Measurements from ENCODE around the gene NAAA.
"Not testable (repeated sequence)": the region's sequence is repeated elsewhere in the genome, so short reads cannot be mapped to it uniquely, and the experiment has no call there.

NAAA gene

DNA sequence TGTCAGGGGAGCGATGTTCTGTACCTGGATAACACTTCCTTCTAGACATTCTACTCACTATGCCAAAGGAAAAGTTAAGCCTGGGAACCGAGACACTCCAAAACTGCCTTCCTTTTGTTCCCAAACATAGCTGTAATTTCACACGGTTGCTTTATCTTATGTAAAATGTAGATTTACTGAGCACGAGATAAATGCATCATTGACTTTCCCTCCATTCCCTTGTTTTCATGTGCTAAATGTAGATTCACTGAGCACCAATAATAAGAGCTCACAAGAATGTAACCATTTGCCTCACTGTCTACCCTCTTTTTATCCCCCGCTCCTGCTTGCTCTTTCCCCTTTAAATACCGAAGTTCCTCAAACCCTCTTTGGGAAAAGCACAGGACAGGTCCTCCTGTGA is 27.8 kb downstream of the NAAA start:
- no peak for ATAC-seq
- TF ChIP-seq ZNF70 (CRISPR knock-in tag; IDR thresholded peaks at IDR 0.05) (no peak), ESRRG (CRISPR knock-in tag; IDR thresholded peaks at IDR 0.05) (no peak), ARNTL (CRISPR knock-in tag; IDR thresholded peaks at IDR 0.05; ENCODE audit: borderline replicate concordance, low read depth) (no peak), ZNF8 (CRISPR knock-in tag; IDR thresholded peaks at IDR 0.05) (no peak), SNAI2 (CRISPR knock-in tag; IDR thresholded peaks at IDR 0.05) (no peak), ZNF565 (CRISPR knock-in tag; conservative IDR thresholded peaks at IDR 0.05; ENCODE audit: low read depth) (no peak), TCF4 (CRISPR knock-in tag; IDR thresholded peaks at IDR 0.05; ENCODE audit: borderline replicate concordance) (no peak), CSDC2 (CRISPR knock-in tag; IDR thresholded peaks at IDR 0.05) (no peak), BACH2 (CRISPR knock-in tag; IDR thresholded peaks at IDR 0.05; ENCODE audit: borderline replicate concordance) (no peak), ISL1 (CRISPR knock-in tag; IDR thresholded peaks at IDR 0.05) (no peak), ZFP3 (CRISPR knock-in tag; IDR thresholded peaks at IDR 0.05) (no peak), ZFP30 (CRISPR knock-in tag; IDR thresholded peaks at IDR 0.05) (no peak), PPARA (CRISPR knock-in tag; IDR thresholded peaks at IDR 0.05; ENCODE audit: borderline replicate concordance) (no peak)
- TF ChIP-seq, protein P1, sequence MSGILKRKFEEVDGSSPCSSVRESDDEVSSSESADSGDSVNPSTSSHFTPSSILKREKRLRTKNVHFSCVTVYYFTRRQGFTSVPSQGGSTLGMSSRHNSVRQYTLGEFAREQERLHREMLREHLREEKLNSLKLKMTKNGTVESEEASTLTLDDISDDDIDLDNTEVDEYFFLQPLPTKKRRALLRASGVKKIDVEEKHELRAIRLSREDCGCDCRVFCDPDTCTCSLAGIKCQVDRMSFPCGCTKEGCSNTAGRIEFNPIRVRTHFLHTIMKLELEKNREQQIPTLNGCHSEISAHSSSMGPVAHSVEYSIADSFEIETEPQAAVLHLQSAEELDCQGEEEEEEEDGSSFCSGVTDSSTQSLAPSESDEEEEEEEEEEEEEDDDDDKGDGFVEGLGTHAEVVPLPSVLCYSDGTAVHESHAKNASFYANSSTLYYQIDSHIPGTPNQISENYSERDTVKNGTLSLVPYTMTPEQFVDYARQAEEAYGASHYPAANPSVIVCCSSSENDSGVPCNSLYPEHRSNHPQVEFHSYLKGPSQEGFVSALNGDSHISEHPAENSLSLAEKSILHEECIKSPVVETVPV (CRISPR knock-in tag; IDR thresholded peaks at IDR 0.05): no peak
- TF ChIP-seq, protein P2, sequence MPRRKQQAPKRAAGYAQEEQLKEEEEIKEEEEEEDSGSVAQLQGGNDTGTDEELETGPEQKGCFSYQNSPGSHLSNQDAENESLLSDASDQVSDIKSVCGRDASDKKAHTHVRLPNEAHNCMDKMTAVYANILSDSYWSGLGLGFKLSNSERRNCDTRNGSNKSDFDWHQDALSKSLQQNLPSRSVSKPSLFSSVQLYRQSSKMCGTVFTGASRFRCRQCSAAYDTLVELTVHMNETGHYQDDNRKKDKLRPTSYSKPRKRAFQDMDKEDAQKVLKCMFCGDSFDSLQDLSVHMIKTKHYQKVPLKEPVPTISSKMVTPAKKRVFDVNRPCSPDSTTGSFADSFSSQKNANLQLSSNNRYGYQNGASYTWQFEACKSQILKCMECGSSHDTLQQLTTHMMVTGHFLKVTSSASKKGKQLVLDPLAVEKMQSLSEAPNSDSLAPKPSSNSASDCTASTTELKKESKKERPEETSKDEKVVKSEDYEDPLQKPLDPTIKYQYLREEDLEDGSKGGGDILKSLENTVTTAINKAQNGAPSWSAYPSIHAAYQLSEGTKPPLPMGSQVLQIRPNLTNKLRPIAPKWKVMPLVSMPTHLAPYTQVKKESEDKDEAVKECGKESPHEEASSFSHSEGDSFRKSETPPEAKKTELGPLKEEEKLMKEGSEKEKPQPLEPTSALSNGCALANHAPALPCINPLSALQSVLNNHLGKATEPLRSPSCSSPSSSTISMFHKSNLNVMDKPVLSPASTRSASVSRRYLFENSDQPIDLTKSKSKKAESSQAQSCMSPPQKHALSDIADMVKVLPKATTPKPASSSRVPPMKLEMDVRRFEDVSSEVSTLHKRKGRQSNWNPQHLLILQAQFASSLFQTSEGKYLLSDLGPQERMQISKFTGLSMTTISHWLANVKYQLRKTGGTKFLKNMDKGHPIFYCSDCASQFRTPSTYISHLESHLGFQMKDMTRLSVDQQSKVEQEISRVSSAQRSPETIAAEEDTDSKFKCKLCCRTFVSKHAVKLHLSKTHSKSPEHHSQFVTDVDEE (CRISPR knock-in tag; IDR thresholded peaks at IDR 0.05): no peak
- TF ChIP-seq, protein P3, sequence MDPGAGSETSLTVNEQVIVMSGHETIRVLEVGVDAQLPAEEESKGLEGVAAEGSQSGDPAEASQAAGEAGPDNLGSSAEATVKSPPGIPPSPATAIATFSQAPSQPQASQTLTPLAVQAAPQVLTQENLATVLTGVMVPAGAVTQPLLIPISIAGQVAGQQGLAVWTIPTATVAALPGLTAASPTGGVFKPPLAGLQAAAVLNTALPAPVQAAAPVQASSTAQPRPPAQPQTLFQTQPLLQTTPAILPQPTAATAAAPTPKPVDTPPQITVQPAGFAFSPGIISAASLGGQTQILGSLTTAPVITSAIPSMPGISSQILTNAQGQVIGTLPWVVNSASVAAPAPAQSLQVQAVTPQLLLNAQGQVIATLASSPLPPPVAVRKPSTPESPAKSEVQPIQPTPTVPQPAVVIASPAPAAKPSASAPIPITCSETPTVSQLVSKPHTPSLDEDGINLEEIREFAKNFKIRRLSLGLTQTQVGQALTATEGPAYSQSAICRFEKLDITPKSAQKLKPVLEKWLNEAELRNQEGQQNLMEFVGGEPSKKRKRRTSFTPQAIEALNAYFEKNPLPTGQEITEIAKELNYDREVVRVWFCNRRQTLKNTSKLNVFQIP (CRISPR knock-in tag; IDR thresholded peaks at IDR 0.05; ENCODE audit: borderline replicate concordance, low read depth): no peak
- TF ChIP-seq, protein P4, sequence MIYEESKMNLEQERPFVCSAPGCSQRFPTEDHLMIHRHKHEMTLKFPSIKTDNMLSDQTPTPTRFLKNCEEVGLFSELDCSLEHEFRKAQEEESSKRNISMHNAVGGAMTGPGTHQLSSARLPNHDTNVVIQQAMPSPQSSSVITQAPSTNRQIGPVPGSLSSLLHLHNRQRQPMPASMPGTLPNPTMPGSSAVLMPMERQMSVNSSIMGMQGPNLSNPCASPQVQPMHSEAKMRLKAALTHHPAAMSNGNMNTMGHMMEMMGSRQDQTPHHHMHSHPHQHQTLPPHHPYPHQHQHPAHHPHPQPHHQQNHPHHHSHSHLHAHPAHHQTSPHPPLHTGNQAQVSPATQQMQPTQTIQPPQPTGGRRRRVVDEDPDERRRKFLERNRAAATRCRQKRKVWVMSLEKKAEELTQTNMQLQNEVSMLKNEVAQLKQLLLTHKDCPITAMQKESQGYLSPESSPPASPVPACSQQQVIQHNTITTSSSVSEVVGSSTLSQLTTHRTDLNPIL (CRISPR knock-in tag; IDR thresholded peaks at IDR 0.05; ENCODE audit: low read depth): no peak

DNA sequence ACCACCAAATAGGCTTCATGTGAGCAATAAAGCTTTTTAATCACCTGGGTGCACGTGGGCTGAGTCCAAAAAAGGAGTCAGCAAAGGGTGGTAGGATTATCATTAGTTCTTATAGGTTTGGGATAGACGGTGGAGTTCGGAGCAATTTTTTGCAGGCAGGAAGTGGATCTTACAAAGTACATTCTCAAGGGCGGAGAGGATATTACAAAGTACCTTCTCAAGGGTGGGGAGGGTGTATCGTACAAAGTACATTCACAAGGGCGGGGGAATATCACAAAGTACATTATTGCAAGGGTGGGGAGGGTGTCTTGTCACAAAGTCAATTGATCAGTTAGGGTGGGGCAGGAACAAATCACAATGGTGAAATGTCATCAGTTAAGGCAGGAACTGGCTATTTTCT is 30.0 kb downstream of the NAAA start:
- not testable (repeated sequence) for ATAC-seq

DNA sequence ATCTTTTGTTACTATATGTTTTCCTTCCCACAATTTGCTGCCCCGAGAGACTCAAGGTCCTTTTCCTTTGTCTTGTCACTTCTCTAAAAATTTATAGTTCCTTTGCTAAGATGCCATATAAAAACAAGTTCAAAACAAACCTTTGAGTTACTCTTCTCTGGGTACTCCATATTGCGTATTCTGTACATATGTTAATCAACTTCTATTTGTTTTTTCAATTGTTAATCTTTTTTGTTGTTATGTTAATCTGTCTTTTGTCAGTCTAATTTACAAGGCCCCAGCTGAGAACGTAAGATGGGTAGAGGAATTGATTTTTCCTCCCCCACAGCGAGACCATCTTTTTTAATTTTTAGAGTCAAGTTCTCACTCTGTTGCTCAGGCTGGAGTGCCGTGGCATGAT is 31.4 kb downstream of the NAAA start:
- ATAC-seq: no peak
- TF ChIP-seq ZFP3 (CRISPR knock-in tag; IDR thresholded peaks at IDR 0.05): no peak
- TF ChIP-seq ZNF70 (CRISPR knock-in tag; IDR thresholded peaks at IDR 0.05): no peak
- TF ChIP-seq, protein P2 (CRISPR knock-in tag; IDR thresholded peaks at IDR 0.05): no peak
- no peak for TF ChIP-seq ZNF8 (CRISPR knock-in tag; IDR thresholded peaks at IDR 0.05)
- no peak for TF ChIP-seq ARNTL (CRISPR knock-in tag; IDR thresholded peaks at IDR 0.05; ENCODE audit: borderline replicate concordance, low read depth)
- TF ChIP-seq SNAI2 (CRISPR knock-in tag; IDR thresholded peaks at IDR 0.05): no peak
- TF ChIP-seq, protein P3 (CRISPR knock-in tag; IDR thresholded peaks at IDR 0.05; ENCODE audit: borderline replicate concordance, low read depth): no peak
- no peak for TF ChIP-seq ZC3H10 (CRISPR knock-in tag; IDR thresholded peaks at IDR 0.05)
- TF ChIP-seq, protein P1 (CRISPR knock-in tag; IDR thresholded peaks at IDR 0.05): no peak
- TF ChIP-seq PPARA (CRISPR knock-in tag; IDR thresholded peaks at IDR 0.05; ENCODE audit: borderline replicate concordance): no peak
